ENCODE data around the gene PDE6G.

GRCh38 chr17:81691608-81692007 lies 35.3 kb upstream of the PDE6G start:
- TF ChIP-seq, protein P1, sequence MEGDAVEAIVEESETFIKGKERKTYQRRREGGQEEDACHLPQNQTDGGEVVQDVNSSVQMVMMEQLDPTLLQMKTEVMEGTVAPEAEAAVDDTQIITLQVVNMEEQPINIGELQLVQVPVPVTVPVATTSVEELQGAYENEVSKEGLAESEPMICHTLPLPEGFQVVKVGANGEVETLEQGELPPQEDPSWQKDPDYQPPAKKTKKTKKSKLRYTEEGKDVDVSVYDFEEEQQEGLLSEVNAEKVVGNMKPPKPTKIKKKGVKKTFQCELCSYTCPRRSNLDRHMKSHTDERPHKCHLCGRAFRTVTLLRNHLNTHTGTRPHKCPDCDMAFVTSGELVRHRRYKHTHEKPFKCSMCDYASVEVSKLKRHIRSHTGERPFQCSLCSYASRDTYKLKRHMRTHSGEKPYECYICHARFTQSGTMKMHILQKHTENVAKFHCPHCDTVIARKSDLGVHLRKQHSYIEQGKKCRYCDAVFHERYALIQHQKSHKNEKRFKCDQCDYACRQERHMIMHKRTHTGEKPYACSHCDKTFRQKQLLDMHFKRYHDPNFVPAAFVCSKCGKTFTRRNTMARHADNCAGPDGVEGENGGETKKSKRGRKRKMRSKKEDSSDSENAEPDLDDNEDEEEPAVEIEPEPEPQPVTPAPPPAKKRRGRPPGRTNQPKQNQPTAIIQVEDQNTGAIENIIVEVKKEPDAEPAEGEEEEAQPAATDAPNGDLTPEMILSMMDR (IDR thresholded peaks at IDR 0.05; ENCODE audit: extremely low read depth in 1 of 2, insufficient read depth in 1 of 2, low read depth in 1 of 2, low read length in 2 of 2), result no peak
- TF ChIP-seq EZH2 (IDR thresholded peaks at IDR 0.05; ENCODE audit: borderline replicate concordance, low read depth, low read length, severe bottlenecking), result no peak

Data from endothelial cell of umbilical vein (primary cell).